Erythroblast (primary cell): ENCODE data around the gene ARSK.

Source experiments
- GATA1 ChIP-seq: IDR thresholded peaks from 2 replicates; pipeline ENCODE4 v1.6.1; 2011; ENCODE audit warnings: low read depth, mild to moderate bottlenecking, control low read depth, low read length, moderate library complexity
- POLR2A ChIP-seq: IDR thresholded peaks from 2 replicates; pipeline ENCODE4 v1.6.1; 2011; ENCODE audit warnings: mild to moderate bottlenecking, low read length

DNA sequence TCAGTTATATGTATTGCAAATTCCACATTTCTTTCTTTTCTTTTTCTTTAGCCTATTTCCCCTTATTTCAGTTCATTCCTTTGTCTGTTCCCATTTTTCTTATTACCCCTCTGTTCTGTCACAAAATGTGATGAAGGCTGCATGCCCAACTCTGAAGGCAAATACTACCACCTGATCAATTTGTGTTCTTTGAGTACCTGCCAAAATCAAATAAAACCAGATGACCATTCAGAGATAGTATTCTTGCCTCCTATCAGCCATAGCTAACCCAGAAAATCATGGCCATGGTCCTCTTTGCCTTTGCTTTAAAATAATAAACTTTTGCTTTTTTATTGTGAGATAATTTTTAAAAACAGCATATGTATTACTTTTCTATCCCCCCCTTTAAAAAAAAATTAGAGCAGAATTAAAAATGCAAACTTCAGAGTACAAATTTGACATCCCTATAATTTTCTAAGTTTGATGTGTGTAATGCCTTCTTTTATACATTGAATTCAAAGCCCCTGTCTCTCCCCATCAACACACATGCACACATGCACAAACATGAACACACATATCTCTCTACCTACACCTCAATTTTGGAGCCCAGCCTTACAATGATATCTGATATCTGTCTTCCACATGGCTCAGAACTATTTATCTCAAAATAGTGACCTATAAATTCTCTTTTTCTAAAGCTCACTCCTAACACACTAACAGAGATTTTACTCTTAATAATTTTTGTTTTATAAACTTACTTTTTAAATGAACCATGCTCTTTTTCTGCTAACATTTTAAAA, 95.1 kb downstream of the ARSK start:
- no peak for TF ChIP-seq POLR2A
- TF ChIP-seq GATA1, result no peak
